ENCODE data around the gene PTPN4. TPM values are rescaled to one million over a fixed set of nuclear protein-coding genes. Genes with fewer than 3 reads are reported as not detected.

The PTPN4 gene
- polyA plus RNA-seq, 1 donor from 2014 or later: 22.0 TPM

GRCh38 chr2:120007851-120008250 lies 248.1 kb downstream of the PTPN4 start:
- Histone ChIP-seq H3K4me3 (ENCODE audit: low read length) (no peak overlapping the region), H3K79me2 (replicated peaks; ENCODE audit: insufficient read depth, low read length) (peaks cover 6% of the 10 kb centered on the region), H3K9me2 (ENCODE audit: insufficient read depth, low read length) (no peaks in the 10 kb centered on the region), H2AFZ (ENCODE audit: low read depth, low read length) (no peak overlapping the region), H3K27me3 (ENCODE audit: insufficient read depth, low read depth, low read length) (no peaks in the 10 kb centered on the region), H3K9ac (ENCODE audit: low read length) (no peak overlapping the region), H3K36me3 (ENCODE audit: insufficient read depth, low read length) (no peaks in the 10 kb centered on the region), H3K9me3 (ENCODE audit: low read length) (no peaks in the 10 kb centered on the region), H3F3A (ENCODE audit: insufficient read depth, low read length, poor library complexity, severe bottlenecking) (no peaks in the 10 kb centered on the region), H3K27ac (ENCODE audit: low read length) (no peak overlapping the region), H3K4me2 (ENCODE audit: low read length) (no peak overlapping the region), H4K20me1 (ENCODE audit: insufficient read depth) (no peaks in the 10 kb centered on the region)
- TF ChIP-seq EZH2 (IDR thresholded peaks at IDR 0.05; ENCODE audit: borderline replicate concordance, insufficient read depth, low read length, poor library complexity, severe bottlenecking) (no peak), EP300 (conservative IDR thresholded peaks at IDR 0.05; ENCODE audit: poor library complexity, severe bottlenecking) (no peak), RAD21 (conservative IDR thresholded peaks at IDR 0.05) (no peak), TAF1 (IDR thresholded peaks at IDR 0.05; ENCODE audit: low read depth) (no peak), SMC3 (conservative IDR thresholded peaks at IDR 0.05; ENCODE audit: poor library complexity) (no peak), MXI1 (conservative IDR thresholded peaks at IDR 0.05; ENCODE audit: poor library complexity, severe bottlenecking) (no peak), REST (IDR thresholded peaks at IDR 0.05; ENCODE audit: borderline replicate concordance) (no peak), POLR2AphosphoS5 (IDR thresholded peaks at IDR 0.05) (no peak)
- TF ChIP-seq, protein P1, sequence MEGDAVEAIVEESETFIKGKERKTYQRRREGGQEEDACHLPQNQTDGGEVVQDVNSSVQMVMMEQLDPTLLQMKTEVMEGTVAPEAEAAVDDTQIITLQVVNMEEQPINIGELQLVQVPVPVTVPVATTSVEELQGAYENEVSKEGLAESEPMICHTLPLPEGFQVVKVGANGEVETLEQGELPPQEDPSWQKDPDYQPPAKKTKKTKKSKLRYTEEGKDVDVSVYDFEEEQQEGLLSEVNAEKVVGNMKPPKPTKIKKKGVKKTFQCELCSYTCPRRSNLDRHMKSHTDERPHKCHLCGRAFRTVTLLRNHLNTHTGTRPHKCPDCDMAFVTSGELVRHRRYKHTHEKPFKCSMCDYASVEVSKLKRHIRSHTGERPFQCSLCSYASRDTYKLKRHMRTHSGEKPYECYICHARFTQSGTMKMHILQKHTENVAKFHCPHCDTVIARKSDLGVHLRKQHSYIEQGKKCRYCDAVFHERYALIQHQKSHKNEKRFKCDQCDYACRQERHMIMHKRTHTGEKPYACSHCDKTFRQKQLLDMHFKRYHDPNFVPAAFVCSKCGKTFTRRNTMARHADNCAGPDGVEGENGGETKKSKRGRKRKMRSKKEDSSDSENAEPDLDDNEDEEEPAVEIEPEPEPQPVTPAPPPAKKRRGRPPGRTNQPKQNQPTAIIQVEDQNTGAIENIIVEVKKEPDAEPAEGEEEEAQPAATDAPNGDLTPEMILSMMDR (IDR thresholded peaks at IDR 0.05; ENCODE audit: poor library complexity, severe bottlenecking): no peak

- H2AFZ ChIP-seq (ENCODE audit: low read depth, low read length): peak overlapping the region; percentile 69
- peak overlapping the region; percentile 58 for H3K27ac ChIP-seq (ENCODE audit: low read length)
- TF ChIP-seq TAF1 (IDR thresholded peaks at IDR 0.05; ENCODE audit: low read depth) (no peak), EZH2 (IDR thresholded peaks at IDR 0.05; ENCODE audit: borderline replicate concordance, insufficient read depth, low read length, poor library complexity, severe bottlenecking) (no peak), POLR2AphosphoS5 (IDR thresholded peaks at IDR 0.05) (no peak), RAD21 (conservative IDR thresholded peaks at IDR 0.05) (no peak), REST (IDR thresholded peaks at IDR 0.05; ENCODE audit: borderline replicate concordance) (no peak), SMC3 (conservative IDR thresholded peaks at IDR 0.05; ENCODE audit: poor library complexity) (no peak), EP300 (conservative IDR thresholded peaks at IDR 0.05; ENCODE audit: poor library complexity, severe bottlenecking) (no peak), MXI1 (conservative IDR thresholded peaks at IDR 0.05; ENCODE audit: poor library complexity, severe bottlenecking) (no peak)
- TF ChIP-seq, protein P1 (IDR thresholded peaks at IDR 0.05; ENCODE audit: poor library complexity, severe bottlenecking): no peak
- H3K36me3 ChIP-seq (ENCODE audit: insufficient read depth, low read length): no peaks in the 10 kb centered on the region
- peaks cover 34% of the 10 kb centered on the region for H3K79me2 ChIP-seq (replicated peaks; ENCODE audit: insufficient read depth, low read length)
- H4K20me1 ChIP-seq (ENCODE audit: insufficient read depth): no peaks in the 10 kb centered on the region
- H3K27me3 ChIP-seq (ENCODE audit: insufficient read depth, low read depth, low read length): no peaks in the 10 kb centered on the region
- peak overlapping the region; percentile 99 for H3K4me3 ChIP-seq (ENCODE audit: low read length)
- H3K4me2 ChIP-seq (ENCODE audit: low read length): peak overlapping the region; percentile 96
- H3K9me3 ChIP-seq (ENCODE audit: low read length): no peaks in the 10 kb centered on the region
- no peaks in the 10 kb centered on the region for H3F3A ChIP-seq (ENCODE audit: insufficient read depth, low read length, poor library complexity, severe bottlenecking)
- peak overlapping the region; percentile 86 for H3K9ac ChIP-seq (ENCODE audit: low read length)
- H3K9me2 ChIP-seq (ENCODE audit: insufficient read depth, low read length): no peaks in the 10 kb centered on the region
Observed at GRCh38 chr2:120012363-120012762, 252.6 kb downstream of the PTPN4 start.

All from neural cell (in vitro differentiated cells).